ENCODE measurements around the gene TCOF1.

The TCOF1 gene

DNA sequence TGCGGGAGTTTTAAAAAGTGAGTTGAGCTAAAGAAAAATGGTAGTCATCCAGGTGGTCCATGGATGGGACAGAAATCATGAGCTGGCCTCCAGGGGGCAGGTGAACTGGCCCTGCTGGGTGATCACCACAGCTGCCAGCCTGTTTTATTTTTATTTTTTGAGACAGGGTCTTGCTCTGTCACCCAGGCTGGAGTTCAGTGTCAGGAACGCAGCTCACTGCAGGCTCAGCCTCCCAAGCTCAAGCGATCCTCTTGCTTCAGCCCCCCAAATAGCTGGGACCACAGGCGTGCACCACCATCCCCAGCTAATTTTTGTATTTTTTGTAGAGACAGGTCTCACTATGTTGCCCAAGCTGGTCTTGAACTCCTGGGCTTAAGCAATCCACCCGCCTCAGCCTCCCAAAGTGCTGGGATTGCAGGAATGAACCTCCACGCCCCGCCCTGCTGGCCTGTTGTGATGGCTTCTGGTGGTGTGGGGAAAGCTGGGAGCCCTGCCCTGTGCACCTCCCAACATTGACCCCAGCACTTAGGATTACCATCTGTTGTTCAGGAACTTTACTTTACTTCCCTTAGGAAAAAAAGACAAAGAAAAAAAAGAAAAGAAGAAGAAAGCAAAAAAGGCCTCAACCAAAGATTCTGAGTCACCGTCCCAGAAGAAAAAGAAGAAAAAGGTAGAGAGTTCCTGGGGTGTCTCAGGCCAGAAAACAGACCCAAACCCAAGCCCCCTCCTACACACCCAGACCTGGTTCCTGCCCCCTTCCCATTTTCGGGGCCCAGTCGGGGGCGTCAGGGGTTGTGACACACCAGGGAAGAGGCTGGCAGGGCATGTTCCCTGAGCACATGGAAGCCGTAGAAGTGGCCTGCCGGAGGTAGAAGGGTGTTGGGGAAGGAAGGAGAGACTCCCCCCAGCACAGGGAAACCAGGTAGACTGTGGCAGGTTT, 40.6 kb downstream of the TCOF1 start:
- no peak; the same call in 1 of the 2 replicates for TF ChIP-seq CTCF (IDR thresholded peaks at IDR 0.05; ENCODE audit: low read depth, low read length)
- DNase-seq (ENCODE audit: extremely low read depth, low read depth), result no peak

- no peak for DNase-seq (ENCODE audit: extremely low read depth, low read depth)
- TF ChIP-seq CTCF (IDR thresholded peaks at IDR 0.05; ENCODE audit: low read depth, low read length), result no peak
Measured at GRCh38 chr5:150398722-150399523, 41.4 kb downstream of the TCOF1 start.

DNA sequence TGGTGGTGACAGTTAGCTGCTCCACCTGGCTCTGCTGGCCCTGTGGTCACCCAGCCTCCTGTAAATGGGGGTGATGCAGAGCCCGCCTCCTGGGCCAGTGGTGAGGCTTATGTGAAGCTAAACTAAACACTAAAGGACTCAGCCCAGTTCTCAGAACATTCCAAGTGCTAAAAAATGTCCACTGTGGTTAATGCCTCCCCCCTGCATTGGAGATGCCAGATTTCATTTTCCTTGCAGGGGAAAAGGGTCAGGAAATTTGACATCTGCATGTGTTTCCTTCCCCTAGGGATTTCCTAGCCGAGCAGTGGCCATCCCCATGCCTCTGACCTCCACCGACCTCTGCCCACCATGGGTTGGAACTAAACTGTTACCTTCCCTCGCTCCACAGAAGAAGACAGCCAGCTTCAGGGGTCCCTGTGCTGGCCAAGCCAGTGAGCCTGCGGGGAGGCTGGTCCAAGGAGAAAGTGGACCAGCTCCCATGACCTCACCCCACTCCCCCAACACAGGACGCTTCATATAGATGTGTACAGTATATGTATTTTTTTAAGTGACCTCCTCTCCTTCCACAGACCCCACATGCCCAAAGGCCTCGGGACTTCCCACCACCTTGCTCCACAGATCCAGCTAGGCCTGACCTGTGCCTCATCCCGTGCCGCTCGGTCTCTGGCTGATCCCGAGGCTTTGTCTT, 42.2 kb downstream of the TCOF1 start:
- DNase-seq (ENCODE audit: extremely low read depth, low read depth), result no peak
- TF ChIP-seq CTCF (IDR thresholded peaks at IDR 0.05; ENCODE audit: low read depth, low read length), result no peak

GRCh38 chr5:150400316-150401075, 43.0 kb downstream of the TCOF1 start:
- no peak for TF ChIP-seq CTCF (IDR thresholded peaks at IDR 0.05; ENCODE audit: low read depth, low read length)

GRCh38 chr5:150401076-150401375, 43.5 kb downstream of the TCOF1 start:
- no peak for TF ChIP-seq CTCF (IDR thresholded peaks at IDR 0.05; ENCODE audit: low read depth, low read length)
- no peak for DNase-seq (ENCODE audit: extremely low read depth, low read depth)

More at GRCh38 chr5:150400316-150401075, 43.0 kb downstream of the TCOF1 start:
- no peak for DNase-seq (ENCODE audit: extremely low read depth, low read depth)

DNA sequence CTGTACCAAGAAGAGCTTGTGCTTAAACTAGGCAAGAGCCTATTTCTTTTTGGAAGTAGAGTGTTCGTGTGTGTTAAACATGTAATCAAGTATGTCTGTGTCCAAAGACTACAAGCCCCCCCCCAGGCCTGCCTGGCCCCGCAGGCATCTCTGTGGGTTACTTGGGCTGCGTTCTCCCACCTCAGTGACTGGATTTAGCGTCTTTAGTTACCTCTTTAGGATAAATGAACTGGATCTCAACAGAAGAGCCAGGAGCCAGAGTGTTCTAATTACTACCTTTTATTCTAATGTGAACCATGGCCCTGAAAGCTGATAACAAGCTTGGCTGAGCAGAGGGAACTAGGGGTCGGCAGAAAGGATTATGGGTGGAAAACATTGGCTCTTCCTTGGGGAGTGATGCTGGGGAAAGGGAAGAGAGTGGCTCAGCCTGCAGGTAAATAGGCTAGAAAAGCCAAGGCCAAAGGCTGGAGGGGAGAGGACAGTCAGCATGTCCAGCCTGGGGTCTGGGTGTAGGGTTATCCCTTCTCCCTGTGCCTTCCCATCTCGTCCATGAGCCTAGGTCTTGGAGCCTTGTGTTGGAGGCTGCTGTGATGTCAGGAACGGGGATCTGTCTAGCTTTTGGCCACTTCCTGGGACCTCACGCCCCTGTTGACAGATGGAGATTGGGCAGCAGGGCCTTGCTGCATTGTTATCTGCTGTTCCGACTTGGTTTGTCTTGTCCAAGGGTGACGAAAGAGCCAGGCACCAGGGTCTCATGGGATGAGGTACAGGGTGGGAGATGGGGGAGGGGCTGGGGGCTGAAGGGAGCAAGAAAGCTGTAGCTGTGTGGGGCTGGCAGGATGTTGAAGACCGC, 44.1 kb downstream of the TCOF1 start:
- TF ChIP-seq CTCF (IDR thresholded peaks at IDR 0.05; ENCODE audit: low read depth, low read length), result no peak
- no peak for DNase-seq (ENCODE audit: extremely low read depth, low read depth)

Data from AG09319 (cell line).